Stomach (tissue), 4 donors: Measurements from ENCODE around the gene SLAMF9.

ENCODE experiments used
- EP300 ChIP-seq: sonication (generic); formaldehyde crosslinking; IDR thresholded peaks from one replicate; pipeline ENCODE4 v1.6.1; 2017; ENCODE audit warnings: antibody characterized with exemption
- POLR2A ChIP-seq, 4 donors: fragments of 450-650 bp; IDR thresholded peaks; one replicate each; pipeline ENCODE4 v1.6.1; 2016; ENCODE audit warnings: antibody characterized with exemption in 4 of 4, control low read depth in 2 of 4, mild to moderate bottlenecking in 1 of 4, moderate library complexity in 1 of 4
- POLR2AphosphoS5 ChIP-seq, 3 donors: sonication (generic); formaldehyde crosslinking; IDR thresholded peaks; one replicate each; pipeline ENCODE4 v1.6.1; 2016; ENCODE audit warnings: antibody characterized with exemption in 3 of 3
- TF ChIP-seq, protein P1 (sequence below), 7 experiments: fragments of 450-650 bp in 4 of 7; fragments of 200-600 bp in 3 of 7; sonication (generic) in 3 of 7; IDR thresholded peaks; one replicate each; pipeline ENCODE4 v1.5.1; 2016 to 2019; ENCODE audit warnings: antibody characterized with exemption in 7 of 7, control low read depth in 2 of 7, mild to moderate bottlenecking in 1 of 7

DNA sequence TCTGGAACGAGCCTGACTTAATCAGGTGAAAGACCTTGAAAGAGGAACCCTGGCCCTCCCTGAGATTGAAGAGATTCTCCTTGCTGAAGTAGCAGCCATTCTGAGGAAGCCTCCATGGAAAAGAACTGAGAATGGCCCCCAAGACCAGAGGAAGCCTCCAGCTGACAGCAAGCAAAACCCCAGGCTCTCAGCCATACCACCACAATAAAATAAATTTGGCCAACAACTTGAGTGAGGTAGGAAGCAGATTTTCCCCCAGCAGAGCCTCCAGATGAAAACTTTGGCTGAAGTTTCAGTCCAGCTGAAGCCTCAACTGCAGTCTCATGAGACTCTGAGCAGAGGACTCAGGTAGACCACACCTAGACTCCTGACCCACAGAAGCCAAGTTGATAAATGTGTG is 34.0 kb upstream of the SLAMF9 start:
- TF ChIP-seq POLR2A (IDR thresholded peaks at IDR 0.05) (no peak), EP300 (no peak), POLR2AphosphoS5 (IDR thresholded peaks at IDR 0.05) (no peak)
- TF ChIP-seq, protein P1, sequence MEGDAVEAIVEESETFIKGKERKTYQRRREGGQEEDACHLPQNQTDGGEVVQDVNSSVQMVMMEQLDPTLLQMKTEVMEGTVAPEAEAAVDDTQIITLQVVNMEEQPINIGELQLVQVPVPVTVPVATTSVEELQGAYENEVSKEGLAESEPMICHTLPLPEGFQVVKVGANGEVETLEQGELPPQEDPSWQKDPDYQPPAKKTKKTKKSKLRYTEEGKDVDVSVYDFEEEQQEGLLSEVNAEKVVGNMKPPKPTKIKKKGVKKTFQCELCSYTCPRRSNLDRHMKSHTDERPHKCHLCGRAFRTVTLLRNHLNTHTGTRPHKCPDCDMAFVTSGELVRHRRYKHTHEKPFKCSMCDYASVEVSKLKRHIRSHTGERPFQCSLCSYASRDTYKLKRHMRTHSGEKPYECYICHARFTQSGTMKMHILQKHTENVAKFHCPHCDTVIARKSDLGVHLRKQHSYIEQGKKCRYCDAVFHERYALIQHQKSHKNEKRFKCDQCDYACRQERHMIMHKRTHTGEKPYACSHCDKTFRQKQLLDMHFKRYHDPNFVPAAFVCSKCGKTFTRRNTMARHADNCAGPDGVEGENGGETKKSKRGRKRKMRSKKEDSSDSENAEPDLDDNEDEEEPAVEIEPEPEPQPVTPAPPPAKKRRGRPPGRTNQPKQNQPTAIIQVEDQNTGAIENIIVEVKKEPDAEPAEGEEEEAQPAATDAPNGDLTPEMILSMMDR (IDR thresholded peaks at IDR 0.05): no peak
